WTC11 (cell line): ENCODE data around the gene ZDHHC1.

Experiments used
- TF ChIP-seq, protein P1 (sequence below): sonication (generic); formaldehyde crosslinking; IDR thresholded peaks from 2 replicates; pipeline ENCODE4 v1.8.0; 2022; ENCODE audit warnings: missing genetic modification reagents
- TF ChIP-seq, protein P2 (sequence below): sonication (generic); formaldehyde crosslinking; IDR thresholded peaks from 2 replicates; pipeline ENCODE4 v1.8.1; 2022; ENCODE audit warnings: mild to moderate bottlenecking, moderate library complexity, missing genetic modification reagents
- TF ChIP-seq, protein P3 (sequence below): sonication (generic); formaldehyde crosslinking; IDR thresholded peaks from 2 replicates; pipeline ENCODE4 v1.8.1; 2022; ENCODE audit warnings: low read depth, mild to moderate bottlenecking, moderate library complexity, missing genetic modification reagents, borderline replicate concordance

DNA sequence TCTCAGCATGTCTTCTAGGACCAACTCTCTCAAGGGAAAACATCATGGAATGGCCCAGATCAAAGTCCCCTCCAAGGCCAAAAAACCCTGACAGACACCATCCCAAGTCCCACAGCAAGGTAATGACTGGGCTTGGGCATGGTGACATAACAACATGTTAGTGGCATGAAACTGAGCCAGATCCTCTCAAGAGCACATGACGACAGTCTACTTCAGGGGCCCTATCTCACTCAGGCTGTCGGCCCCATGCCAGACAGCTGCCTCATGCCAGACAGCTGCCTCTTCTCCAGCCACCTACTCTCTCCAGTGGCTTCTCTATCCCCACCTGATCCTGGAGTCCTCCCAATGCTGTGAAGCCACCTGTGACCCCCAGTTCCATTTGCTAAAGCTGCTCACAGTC lies 33.1 kb upstream of the ZDHHC1 start:
- TF ChIP-seq, protein P1, sequence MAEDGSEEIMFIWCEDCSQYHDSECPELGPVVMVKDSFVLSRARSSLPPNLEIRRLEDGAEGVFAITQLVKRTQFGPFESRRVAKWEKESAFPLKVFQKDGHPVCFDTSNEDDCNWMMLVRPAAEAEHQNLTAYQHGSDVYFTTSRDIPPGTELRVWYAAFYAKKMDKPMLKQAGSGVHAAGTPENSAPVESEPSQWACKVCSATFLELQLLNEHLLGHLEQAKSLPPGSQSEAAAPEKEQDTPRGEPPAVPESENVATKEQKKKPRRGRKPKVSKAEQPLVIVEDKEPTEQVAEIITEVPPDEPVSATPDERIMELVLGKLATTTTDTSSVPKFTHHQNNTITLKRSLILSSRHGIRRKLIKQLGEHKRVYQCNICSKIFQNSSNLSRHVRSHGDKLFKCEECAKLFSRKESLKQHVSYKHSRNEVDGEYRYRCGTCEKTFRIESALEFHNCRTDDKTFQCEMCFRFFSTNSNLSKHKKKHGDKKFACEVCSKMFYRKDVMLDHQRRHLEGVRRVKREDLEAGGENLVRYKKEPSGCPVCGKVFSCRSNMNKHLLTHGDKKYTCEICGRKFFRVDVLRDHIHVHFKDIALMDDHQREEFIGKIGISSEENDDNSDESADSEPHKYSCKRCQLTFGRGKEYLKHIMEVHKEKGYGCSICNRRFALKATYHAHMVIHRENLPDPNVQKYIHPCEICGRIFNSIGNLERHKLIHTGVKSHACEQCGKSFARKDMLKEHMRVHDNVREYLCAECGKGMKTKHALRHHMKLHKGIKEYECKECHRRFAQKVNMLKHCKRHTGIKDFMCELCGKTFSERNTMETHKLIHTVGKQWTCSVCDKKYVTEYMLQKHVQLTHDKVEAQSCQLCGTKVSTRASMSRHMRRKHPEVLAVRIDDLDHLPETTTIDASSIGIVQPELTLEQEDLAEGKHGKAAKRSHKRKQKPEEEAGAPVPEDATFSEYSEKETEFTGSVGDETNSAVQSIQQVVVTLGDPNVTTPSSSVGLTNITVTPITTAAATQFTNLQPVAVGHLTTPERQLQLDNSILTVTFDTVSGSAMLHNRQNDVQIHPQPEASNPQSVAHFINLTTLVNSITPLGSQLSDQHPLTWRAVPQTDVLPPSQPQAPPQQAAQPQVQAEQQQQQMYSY (CRISPR knock-in tag) = no peak
- TF ChIP-seq, protein P2, sequence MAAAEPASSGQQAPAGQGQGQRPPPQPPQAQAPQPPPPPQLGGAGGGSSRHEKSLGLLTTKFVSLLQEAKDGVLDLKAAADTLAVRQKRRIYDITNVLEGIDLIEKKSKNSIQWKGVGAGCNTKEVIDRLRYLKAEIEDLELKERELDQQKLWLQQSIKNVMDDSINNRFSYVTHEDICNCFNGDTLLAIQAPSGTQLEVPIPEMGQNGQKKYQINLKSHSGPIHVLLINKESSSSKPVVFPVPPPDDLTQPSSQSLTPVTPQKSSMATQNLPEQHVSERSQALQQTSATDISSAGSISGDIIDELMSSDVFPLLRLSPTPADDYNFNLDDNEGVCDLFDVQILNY = no peak
- TF ChIP-seq, protein P3, sequence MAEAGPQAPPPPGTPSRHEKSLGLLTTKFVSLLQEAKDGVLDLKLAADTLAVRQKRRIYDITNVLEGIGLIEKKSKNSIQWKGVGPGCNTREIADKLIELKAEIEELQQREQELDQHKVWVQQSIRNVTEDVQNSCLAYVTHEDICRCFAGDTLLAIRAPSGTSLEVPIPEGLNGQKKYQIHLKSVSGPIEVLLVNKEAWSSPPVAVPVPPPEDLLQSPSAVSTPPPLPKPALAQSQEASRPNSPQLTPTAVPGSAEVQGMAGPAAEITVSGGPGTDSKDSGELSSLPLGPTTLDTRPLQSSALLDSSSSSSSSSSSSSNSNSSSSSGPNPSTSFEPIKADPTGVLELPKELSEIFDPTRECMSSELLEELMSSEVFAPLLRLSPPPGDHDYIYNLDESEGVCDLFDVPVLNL = no peak
